ENCODE results near the gene DNAJC25.
"Not testable (repeated sequence)": the region's sequence is repeated elsewhere in the genome, so short reads cannot be mapped to it uniquely, and the experiment has no call there.

Gene DNAJC25

DNA sequence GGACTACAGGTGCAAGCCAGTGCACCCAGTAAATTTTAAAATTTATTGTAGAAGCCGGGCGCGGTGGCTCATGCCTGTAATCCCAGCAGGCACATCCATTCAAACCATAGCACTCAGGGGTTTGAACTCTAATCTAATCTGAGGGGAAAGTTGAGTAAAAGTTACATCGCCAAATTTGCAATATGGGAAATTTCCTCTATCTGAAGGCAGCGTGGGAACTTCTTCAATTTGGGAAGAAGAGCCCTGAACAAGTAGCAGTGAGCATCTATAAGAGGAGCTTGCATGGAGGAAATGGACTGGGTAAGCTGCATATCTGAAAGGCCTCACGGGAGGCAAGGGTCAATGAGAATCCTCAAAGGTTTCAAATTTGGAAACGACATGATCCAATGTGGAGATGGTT, 2.7 kb upstream of the DNAJC25 start:
- no peak for DNase-seq

DNA sequence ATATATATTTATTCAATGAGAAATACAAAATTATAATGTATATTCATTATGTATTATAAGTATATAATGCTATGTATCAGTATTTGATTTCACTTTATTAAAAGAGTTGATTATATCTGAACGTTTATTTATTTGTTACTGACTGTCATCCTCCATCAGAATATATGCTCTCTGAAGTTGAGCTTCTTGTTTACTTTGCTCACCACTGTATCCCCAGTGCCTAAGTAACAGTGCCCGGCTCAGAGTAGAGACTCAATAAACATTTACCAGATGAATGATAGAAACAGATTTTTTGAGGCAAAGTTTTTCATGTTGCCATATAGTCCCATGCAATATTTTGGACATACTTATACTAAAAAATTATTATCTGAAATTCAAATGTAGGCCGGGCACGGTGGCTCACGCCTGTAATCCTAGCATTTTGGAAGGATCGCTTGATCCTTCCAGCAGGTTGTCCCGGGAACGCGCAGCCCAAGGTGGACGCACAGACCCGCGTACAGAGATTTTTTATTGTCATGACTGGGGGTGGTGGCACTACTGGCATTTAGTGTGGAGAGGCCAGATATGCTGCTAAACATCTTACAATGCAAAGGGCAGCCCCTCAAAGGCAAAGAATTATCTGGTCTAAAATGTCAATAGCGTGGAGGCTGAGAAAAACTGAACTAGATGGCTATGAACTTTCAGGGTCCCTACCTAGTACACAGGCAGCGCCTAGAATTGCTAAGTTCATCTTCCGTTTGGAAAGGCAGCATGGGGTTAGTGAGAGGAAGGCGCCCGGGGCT, 761 bp upstream of the DNAJC25 start:
- no peak for DNase-seq

DNA sequence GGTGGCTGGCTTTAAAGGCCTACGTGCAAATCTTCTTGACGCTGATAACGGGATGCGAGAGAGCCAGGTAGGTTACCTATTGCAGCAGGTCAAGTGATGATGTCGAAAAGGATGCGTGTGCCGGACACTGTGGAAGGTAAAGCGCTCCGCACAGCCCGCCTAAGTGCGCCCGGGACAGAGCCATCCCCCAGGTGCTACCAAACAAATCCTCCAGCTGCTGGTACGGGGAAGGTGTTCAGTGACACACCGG, 245 bp upstream of the DNAJC25 start:
- DNase-seq: no peak

DNA sequence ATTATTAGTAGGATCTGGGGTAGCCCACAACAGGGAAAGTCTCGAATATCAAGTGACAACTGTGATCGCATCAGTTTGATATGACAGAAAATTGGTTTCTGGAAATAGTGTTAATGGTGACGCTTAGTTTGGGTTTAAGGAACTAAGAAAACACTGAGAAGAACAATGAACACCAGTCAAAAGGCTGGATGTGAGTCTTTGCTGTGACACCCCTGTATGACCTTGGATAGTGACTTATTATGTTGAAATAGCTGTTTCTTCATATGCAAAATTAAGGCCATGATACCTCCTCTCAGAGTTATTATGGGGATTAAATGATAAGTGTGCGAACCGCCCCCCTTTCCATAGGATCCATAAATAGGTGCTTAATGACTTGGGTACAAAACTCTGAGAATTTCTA, 926 bp downstream of the DNAJC25 start:
- no peak for DNase-seq

DNA sequence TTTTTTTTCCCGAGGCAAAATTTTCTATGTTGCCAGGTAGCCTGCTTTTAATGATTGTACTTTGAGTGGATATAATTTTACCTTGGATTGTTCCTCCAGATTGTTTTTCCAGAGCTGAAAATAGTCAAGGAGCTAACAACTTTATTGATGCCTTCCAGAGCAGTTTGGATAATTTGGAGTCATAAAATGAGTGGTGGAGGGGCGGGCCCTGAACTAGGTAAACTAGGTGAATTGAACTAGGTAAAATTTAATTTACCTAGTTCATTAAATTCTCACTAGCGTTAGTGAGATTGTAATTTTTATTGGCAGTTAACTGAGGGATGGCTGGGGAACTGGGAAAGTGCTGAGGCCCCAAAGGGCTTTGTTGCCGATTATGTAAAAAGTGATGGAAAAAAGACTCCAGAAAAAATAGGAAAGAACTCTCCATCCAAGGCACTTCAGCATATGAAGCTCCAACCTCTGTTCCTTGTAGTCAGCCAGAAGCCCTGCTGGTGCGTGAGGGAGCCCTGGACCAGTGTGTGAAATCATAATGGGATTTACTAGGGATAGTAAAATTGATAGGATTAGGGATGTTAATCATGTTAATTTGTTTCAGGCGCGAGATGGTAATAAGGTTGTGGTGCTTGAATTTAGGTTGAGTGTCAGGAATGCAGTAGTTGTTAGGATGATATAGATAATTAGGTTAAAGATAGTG, 1.7 kb downstream of the DNAJC25 start:
- DNase-seq: no peak

DNA sequence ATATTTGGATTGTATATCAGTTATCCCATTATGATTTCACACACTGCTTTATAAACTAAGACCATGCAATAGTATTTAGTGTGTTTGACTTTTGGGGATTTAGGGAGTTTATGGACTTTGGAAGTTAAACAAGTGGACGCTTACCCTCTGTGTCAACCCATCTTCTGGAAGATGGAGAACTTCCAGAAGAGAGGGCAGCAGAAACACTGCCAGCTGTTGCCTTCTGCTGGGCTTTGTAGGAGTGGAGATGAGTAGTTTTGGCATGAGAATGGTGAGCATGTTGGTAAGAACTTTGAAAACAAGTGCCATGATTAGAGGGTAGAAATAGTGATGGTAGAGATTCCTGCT, 2.2 kb downstream of the DNAJC25 start:
- no peak for DNase-seq

DNA sequence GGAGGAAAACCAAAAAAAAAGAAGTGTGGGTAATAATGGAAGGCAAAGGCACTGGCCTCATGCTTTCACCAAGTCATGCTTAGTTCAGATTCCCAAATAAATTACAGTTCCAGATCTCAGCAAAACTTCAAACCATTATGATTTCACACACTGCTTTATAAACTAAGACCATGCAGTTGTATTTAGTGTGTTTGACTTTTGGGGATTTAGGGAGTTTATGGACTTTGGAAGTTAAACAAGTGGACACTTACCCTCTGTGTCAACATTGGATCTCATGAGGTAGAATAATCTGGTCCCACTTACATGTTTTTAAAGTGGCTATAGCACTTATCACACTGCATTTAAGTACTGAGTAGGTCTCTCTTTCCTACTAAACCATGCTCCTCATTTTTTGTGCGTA, 3.7 kb downstream of the DNAJC25 start:
- no peak for DNase-seq

DNA sequence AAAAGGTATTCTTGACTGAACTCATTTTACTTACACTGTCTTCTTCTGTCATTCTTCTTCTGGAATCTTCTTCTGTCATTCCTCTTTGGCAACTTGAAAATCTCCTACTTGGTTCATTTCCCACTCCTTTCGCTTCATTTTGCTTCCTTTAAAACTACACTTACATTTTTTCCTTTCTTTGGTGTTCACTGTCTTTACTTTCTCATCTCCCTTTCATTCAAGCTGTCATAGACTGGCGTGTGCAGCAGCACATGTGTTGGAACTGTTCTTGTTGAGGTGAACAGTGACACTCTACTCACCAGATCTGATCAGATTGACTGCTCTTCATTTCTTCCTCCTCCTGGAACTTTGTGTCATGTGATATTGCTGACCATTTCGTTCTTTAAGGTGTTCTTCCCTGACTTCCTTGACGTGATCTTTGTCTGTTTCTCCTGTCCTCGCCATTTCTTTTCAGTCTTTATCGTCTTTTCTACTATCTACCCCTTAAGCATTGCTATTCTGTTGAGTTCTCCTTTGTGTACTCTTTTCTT, 6.4 kb downstream of the DNAJC25 start:
- no peak for DNase-seq

DNA sequence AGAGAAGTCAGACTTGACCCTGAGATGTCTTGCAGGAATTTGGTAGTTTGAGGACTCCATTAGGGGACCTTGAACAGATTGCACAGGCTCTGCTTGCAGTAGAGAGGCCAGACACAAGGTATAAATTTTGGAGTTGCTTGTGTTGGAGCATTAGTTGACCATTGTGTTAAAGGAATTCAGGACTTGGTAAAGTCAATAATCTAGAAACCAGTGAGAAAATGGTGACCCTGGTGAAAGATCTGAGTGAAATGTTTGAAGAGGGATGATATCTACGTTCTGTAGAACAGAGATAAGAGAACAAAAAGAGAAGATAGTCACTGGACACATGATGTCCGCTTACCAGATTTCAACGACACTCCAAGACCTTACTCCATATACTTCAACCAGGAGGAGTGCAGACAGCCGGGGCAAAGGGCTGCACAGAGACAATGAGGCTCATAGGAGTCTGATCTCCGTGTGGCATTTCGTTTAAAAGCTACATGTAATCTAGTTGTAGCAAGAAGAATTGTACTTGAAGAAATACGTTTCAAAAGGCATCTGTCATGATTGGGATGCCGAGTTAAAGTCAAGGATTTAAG, 13.2 kb downstream of the DNAJC25 start:
- DNase-seq: no peak

DNA sequence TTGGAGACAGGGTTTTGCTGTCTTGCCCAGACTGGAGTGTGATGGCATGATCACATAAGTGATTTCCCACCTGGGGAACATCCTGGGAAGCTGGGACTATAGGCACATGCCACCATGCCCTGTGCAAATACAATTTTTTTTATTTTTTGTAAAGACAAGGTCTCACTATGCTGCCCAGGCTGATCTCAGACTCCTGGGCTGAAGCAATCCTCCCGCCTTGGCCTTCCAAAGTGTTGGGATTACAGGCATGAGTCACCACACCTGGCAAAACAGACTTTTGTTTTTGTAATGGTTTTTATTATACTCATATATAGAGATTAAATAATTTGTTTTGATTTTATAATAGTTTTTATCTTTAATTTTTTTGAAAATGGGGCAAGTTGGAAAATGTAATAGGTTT, 14.7 kb downstream of the DNAJC25 start:
- no peak for DNase-seq

DNA sequence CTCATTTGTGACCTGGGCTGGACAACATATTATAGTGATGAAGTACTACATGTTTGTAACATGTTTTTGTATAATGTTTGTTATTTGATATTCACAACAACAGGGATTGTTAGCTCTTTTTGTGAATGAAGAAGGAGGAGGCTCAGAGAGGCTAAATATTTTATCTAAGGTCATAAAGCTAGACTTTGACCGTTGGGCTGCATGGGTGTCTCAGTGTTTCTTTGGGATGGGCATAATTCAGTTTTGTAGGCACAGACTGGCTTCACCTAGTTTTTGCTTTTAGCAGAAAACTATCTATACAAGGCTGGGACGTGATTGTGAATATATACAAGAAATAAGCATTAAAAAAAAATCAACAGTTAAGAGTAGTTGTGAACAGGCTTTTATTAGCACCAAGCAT, 15.3 kb downstream of the DNAJC25 start:
- no peak for DNase-seq

DNA sequence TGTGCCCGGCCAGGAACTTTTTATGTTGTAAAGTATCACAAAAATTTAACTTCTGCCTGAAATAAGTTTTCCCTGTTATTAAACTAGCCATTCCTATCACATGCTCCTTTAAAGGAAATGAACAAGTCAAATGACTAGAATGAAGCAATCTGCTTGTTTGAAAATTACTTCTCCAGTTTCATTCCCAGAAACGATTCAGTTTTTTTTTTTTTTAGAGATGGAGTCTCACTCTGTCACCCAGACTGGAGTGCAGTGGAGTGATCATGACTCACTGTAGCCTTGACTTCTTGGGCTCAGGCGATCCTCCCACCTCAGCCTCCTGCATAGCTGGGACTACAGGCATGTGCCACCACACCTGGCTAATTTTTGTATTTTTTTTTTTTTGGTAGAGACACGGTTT, 16.9 kb downstream of the DNAJC25 start:
- DNase-seq: no peak

DNA sequence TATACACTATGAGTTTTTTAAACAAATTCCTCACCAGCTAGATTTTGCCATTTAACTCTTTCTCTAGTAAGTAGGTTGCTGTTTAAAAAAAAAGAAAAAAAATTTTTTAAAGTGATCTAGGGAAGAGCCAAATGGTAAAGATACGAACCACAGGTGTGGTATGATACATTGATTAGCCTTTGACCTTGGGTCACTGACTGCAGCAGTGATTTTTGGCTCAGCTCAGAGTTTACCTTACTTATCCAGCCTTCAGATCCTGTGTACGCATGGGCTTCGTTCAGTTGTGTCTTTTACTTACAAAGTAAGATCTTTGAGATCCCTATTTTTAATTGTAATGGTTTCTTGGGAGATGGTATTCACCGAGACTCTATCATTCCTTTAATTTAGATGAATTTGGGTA, 17.9 kb downstream of the DNAJC25 start:
- no peak for DNase-seq

DNA sequence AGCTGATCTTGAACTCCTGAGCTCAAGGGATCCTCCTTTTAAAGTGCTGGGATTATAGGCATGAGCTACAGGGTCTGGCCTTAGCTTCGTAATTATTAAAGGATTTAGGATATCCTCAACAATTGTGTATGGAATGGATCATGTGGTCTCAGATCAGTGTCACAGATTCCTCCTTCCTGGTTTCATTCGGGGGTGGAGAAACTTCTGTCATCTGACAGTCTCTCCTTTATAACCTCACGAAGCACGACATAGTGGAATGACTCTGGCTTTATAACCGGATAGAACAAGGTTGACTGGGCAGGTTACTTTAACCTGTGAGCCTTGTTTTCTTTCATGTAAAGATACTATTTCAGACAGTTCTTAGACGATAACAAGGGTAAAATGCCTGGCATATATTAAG, 25.9 kb downstream of the DNAJC25 start:
- no peak for DNase-seq

DNA sequence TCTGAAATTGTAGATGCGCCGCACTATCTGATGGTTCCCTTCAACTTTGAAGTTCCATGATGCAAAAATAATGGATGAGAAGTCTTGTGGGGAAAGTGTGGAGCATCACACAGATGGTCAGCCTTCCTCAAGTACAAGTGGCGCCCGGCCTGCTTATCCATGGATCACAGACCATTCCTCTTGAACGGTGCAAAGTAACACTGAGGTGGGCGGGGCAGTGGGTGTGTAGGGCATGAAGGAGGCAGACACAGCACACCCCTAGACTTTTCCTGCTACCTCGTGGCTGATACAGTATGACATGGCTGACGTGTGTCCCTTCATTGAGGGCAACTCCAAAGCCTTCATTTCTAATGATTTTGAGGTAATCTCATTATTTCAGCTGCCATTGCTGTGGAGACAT, 27.8 kb downstream of the DNAJC25 start:
- no peak for DNase-seq

DNA sequence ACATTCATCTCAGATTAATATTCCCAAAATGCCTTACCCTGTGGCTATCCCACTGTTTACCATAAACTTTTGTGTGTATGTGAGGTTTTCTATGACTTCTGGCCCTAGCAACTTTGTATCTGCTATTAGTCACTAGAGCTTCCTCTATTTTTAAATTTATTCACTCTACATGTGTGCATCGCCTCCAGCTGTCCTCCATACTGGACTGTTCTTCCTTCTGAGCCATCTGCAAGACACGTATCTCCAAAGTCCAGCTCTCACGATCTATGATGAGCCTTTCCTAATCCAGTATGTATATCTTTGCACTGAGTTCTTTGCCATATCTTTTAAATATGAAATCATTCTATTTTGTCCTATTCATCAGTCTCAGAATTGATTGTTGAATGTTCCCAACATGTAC, 28.6 kb downstream of the DNAJC25 start:
- DNase-seq: no peak

DNA sequence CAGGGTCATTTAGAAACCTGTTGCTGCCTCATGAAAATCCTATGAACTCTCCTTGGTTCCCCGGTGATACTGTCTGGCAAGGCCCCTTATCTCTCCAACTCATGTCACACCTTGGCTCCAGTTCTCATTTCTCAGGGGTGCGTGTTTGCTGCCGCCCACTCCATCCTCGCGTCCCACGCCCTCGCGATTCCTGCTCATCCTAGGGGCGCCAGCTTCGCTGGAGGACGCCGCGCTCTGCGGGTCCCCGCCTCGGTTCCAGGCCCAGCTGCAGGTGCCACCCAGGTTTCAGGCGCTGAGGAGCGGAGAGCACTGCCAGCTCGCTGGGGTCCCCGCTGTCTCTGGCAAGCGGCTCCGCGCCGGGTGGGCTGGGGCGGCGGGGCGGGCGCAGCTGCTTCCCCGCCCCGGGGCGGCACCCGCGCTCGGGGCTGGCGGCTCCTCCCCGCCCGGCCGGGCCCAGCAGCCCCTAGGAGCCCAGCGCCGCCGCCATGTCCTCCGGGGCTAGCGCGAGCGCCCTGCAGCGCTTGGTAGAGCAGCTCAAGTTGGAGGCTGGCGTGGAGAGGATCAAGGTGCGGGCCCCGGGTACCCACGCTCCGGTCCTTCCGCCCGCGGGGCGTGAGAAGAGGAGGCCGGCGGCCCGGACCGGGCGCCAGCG, 30.1 kb downstream of the DNAJC25 start, which contains the start of gene GNG10:
Gene GNG10 (plus strand): TSS at position 456 of the 652 bp plus-strand sequence. CDS start 30 bp downstream, at position 486.
- DNase-seq: peak; percentile 61

DNA sequence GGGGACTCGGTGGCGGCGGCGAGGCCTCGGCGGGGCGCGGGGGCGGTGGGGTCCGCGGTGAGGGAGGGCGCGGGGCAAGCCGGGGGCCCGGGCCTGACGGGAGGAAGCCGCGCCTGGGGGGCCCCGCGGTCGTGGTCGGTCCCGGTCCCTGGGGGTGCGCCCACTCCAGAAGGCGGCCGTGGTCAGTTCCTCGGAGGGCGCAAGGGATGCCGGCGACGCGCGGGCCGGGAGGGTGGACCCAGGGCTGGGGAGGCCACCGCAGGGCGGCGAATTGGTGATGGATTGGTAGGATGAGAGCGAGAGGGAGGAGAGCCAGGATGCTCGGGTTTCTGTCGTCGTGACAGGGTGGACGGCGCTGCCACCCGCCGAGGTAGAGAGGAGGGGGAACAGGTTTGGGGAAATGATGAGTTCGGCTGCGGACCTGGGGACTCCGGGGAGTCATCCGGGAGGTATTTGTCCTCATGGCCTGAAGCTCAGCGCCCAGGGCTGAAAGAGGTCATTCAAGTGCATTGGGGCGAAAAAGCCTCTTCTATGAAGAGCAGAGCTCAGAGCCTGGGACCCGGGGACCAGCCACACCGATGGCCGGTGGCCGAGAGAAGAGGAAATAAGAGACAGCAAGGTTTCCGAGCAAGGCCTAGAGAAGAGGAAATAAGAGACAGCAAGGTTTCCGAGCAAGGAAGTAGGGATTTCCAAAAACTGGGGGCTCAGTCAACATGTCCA, 30.8 kb downstream of the DNAJC25 start:
- DNase-seq: peak; percentile 32

DNA sequence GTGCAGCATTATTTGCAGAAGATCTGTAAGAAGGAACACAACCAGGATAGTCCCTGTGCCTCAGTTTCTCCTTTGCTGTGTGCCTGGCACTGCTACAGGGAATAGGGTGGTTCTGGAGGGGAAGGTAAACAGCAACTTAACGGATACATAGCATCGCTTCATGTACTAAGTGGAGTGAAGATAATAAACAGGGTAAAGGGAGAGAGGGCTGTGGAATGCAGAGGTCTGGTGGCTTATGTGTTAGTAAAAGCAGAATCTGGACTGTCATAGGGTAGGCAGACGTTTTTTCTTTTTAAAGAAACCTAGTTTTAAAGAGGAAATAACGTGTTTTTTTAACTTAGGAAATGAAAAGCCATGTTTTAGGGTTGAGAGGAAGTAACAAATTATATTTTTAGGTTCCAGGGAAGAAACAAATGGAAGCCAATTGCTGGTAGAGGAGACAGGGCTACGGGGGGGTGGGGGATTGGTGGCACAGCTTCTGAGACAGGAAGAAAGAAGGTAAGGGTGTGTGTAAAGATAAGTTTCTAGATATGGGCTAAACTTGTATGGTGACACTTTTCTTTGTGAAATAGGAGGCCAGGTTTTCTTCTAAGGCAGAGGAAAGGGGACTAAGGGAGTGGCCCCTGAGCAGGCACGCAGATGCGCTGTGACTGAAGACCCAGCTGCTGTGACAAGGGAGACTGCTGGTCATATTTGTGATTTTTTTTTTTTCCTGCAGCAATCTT, 31.6 kb downstream of the DNAJC25 start:
- no peak for DNase-seq

DNA sequence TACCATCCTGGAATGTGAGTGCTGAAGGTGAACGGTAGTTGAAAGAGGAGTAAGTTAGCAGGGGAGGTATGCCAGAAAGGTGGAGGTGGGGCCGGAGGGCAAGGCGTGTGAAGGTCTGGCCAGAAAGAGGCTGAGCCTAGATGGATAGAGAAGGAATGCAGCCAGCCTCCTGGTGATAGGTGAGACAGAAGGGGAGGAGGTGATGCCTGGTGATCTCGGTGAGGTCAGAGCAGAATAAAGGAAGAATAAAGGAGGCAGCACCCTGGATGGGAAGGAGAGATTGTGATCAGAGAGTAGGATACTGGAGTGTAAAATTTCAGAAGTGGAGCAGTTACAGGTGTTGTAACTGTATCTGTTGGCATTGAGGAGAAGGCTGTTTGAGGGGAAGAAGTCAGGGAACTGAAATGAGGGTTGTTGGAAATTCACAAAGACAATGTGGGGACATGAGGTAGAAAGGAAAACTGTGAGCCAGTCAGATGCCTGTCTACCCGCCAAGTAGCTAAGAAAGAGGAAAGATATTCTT, 32.2 kb downstream of the DNAJC25 start:
- DNase-seq: no peak

DNA sequence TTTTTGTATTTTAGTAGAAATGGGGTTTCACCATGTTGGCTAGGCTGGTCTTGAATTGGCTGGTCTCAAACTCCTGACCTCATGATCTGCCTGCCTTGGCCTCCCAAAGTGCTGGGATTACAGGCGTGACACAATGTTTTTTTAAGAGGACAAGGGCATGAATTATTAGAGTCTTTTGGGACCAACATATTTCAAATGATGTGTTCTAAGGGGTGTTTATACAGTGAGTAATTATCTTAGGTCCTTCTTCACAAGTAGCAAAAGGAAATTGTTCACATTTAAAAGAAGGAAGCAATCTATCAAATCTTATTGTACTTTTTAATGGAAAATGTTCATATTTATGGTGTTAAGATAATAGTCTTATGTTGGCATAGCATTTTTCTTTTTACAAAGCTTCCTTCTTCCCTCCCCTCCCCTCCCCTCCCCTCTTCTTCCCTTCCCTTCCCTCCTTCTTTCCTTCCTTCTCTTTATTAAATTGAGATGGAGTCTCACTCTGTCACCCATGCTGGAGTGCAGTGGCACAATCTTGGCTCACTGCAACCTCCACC, 37.0 kb downstream of the DNAJC25 start:
- no peak for DNase-seq

DNA sequence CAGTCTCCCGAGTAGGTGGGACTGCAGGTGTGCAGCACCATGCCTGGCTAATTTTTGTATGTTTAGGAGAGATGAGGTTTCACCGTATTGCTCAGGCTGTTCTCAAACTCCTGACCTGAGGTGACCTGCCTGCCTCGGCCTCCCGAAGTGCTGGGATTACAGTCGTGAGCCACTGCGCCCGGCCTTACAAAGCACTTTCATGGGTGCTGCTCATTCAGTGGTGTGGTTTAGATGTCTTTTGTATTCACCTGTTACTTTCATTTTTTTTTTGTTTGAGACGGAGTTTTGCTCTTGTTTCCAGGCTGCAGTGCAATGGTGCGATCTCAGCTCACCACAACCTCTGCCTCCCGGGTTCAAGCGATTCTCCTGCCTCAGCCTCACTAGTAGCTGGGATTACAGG, 37.5 kb downstream of the DNAJC25 start:
- DNase-seq: not testable (repeated sequence)

Measured in stimulated activated CD4-positive, alpha-beta T cell treated with anti-CD3 and anti-CD28 coated beads, Interleukin-1b, Interleukin-23, amount 100 ng/mL, for 48 hours (primary cell).